ENCODE data around the gene CEP19. TPM values are rescaled to one million over a fixed set of nuclear protein-coding genes. Genes with fewer than 3 reads are reported as not detected.
A peak's percentile ranks its signal among the peaks of the same experiment; 100 is the strongest.

The CEP19 gene
- polyA plus RNA-seq, 2 donors: 0.47 to 0.82 TPM

DNA sequence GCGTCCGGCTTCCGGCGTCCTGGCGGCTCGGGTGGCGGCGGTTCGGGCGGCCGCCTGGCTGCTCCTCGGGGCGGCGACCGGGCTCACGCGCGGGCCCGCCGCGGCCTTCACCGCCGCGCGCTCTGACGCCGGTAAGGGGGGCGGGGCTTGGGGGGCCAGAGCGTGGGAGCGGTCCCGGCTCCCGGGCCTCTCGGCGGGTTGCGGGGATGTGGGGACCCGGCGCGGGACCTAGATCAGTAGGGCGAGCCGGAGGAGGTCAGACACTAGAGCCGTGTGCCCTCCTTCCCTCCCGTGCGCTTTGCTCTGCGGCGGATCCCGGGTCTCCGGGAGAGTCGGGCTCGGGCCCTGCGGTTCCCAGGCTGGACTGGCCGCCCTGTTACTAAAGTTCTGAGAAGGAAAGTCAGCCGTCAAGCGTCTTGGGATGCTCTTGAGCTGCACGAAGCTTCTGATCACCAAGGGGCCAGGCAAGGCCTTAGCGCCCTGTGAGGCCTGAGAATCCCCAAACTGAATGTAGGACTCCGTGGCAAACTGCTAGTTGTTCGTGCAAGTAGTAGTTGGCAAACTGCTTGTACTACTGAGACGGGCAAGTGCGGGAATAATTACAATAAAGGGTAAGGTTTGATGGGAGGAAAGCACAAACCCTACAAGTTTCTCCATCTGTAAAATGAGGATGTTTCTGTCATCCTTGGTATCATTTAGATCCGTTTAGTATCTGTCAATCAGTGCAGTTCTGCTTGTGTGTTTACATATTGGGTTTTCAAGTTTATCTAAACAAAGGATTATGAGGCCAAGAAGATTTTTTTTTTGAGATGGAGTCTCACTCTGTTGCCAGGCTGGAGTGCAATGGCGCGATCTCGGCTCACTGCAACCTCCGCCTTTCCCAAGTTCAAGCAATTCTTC, 714 bp upstream of the CEP19 start:
- Histone ChIP-seq H3K27ac (ENCODE audit: low read depth in 2 of 2, low read length in 1 of 2) (peak overlapping the region; percentile 87 to 88), H3K27me3 (ENCODE audit: control insufficient read depth in 1 of 2, insufficient read depth in 2 of 2, low read length in 2 of 2) (no peaks in the 10 kb centered on the region), H3K4me1 (ENCODE audit: control insufficient read depth in 2 of 2, insufficient read depth in 2 of 2, low read length in 1 of 2) (peaks cover 0 to 2% of the 10 kb centered on the region in 2 donors), H3K4me3 (ENCODE audit: low read depth in 1 of 2, low read length in 2 of 2) (peak overlapping the region; percentile 85 to 87), H3K9me3 (ENCODE audit: control insufficient read depth in 2 of 2, insufficient read depth in 1 of 2, low read depth in 1 of 2, low read length in 1 of 2) (no peaks in the 10 kb centered on the region), H3K36me3 (ENCODE audit: control insufficient read depth in 2 of 2, insufficient read depth in 2 of 2, low read length in 1 of 2) (no peaks in the 10 kb centered on the region)
- 5% methylated on average over 60 to 64 of the region's 64 CpGs for WGBS, 2 donors

- no peak overlapping the region for H3K27ac ChIP-seq (ENCODE audit: low read depth in 2 of 2, low read length in 1 of 2)
- no peak overlapping the region for H3K4me3 ChIP-seq (ENCODE audit: low read depth in 1 of 2, low read length in 2 of 2)
- H3K27me3 ChIP-seq (ENCODE audit: control insufficient read depth in 1 of 2, insufficient read depth in 2 of 2, low read length in 2 of 2): no peaks in the 10 kb centered on the region
- 53 to 71% methylated on average over 7 of the region's 7 CpGs for WGBS, 2 donors
- H3K4me1 ChIP-seq (ENCODE audit: control insufficient read depth in 2 of 2, insufficient read depth in 2 of 2, low read length in 1 of 2): peaks cover 0 to 2% of the 10 kb centered on the region in 2 donors
- H3K36me3 ChIP-seq (ENCODE audit: control insufficient read depth in 2 of 2, insufficient read depth in 2 of 2, low read length in 1 of 2): no peaks in the 10 kb centered on the region
- no peaks in the 10 kb centered on the region for H3K9me3 ChIP-seq (ENCODE audit: control insufficient read depth in 2 of 2, insufficient read depth in 1 of 2, low read depth in 1 of 2, low read length in 1 of 2)
These were observed 3.6 kb downstream of the CEP19 start for GRCh38 chr3:196708467-196708866.

DNA sequence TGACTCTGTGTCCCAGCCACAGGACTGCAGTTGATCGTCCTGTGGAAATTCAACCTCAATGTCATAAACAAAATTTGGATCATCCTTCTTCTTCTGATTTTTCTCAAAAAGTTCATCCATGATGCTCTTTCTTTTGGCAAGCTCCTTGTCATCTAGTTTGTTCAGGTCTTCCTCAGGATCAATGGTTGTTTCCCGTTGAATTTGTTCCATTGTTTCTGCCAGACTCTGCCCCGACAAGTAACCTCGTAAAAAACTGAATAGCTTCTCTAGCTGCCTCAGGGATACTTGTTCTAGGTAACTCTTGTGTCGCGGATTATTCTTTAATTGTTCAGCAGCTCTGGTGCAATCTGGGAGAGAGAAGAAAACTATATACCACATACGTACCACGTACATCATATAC, 4.5 kb downstream of the CEP19 start:
- Histone ChIP-seq H3K4me3 (ENCODE audit: low read depth in 1 of 2, low read length in 2 of 2) (no peak overlapping the region), H3K27me3 (ENCODE audit: control insufficient read depth in 1 of 2, insufficient read depth in 2 of 2, low read length in 2 of 2) (no peaks in the 10 kb centered on the region), H3K36me3 (ENCODE audit: control insufficient read depth in 2 of 2, insufficient read depth in 2 of 2, low read length in 1 of 2) (no peaks in the 10 kb centered on the region), H3K9me3 (ENCODE audit: control insufficient read depth in 2 of 2, insufficient read depth in 1 of 2, low read depth in 1 of 2, low read length in 1 of 2) (no peaks in the 10 kb centered on the region), H3K27ac (ENCODE audit: low read depth in 2 of 2, low read length in 1 of 2) (no peak overlapping the region), H3K4me1 (ENCODE audit: control insufficient read depth in 2 of 2, insufficient read depth in 2 of 2, low read length in 1 of 2) (peaks cover 0 to 2% of the 10 kb centered on the region in 2 donors)
- 56 to 72% methylated on average over 8 of the region's 8 CpGs for WGBS, 2 donors

- WGBS, 2 donors: 75 to 89% methylated on average over 4 of the region's 4 CpGs
- Histone ChIP-seq H3K36me3 (ENCODE audit: control insufficient read depth in 2 of 2, insufficient read depth in 2 of 2, low read length in 1 of 2) (no peaks in the 10 kb centered on the region), H3K4me3 (ENCODE audit: low read depth in 1 of 2, low read length in 2 of 2) (no peak overlapping the region), H3K27me3 (ENCODE audit: control insufficient read depth in 1 of 2, insufficient read depth in 2 of 2, low read length in 2 of 2) (no peaks in the 10 kb centered on the region), H3K9me3 (ENCODE audit: control insufficient read depth in 2 of 2, insufficient read depth in 1 of 2, low read depth in 1 of 2, low read length in 1 of 2) (no peaks in the 10 kb centered on the region), H3K27ac (ENCODE audit: low read depth in 2 of 2, low read length in 1 of 2) (no peak overlapping the region), H3K4me1 (ENCODE audit: control insufficient read depth in 2 of 2, insufficient read depth in 2 of 2, low read length in 1 of 2) (peaks cover 0 to 2% of the 10 kb centered on the region in 2 donors)
These were observed 5.3 kb downstream of the CEP19 start for GRCh38 chr3:196706731-196707130.

DNA sequence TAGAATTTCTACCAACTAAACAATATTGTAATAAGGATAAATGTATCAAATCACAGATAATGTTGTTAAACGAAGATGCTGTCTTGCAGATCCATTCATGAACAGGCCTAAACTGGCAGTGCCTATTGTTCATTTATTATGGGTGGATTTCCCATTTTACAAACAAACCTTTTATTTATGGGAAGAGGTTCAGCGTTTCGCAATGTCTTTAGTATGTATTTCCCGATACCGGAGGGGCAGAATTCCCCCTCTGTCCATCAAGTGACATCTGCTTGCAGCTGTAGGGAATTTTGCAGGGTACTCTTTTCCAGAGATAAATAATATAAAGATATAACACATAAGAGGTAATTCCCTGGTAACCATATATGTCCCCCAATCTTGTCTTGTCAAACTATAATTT, 5.7 kb downstream of the CEP19 start:
- Histone ChIP-seq H3K27ac (ENCODE audit: low read depth in 2 of 2, low read length in 1 of 2) (no peak overlapping the region), H3K9me3 (ENCODE audit: control insufficient read depth in 2 of 2, insufficient read depth in 1 of 2, low read depth in 1 of 2, low read length in 1 of 2) (no peaks in the 10 kb centered on the region), H3K27me3 (ENCODE audit: control insufficient read depth in 1 of 2, insufficient read depth in 2 of 2, low read length in 2 of 2) (no peaks in the 10 kb centered on the region), H3K36me3 (ENCODE audit: control insufficient read depth in 2 of 2, insufficient read depth in 2 of 2, low read length in 1 of 2) (no peaks in the 10 kb centered on the region), H3K4me1 (ENCODE audit: control insufficient read depth in 2 of 2, insufficient read depth in 2 of 2, low read length in 1 of 2) (peaks cover 0 to 2% of the 10 kb centered on the region in 2 donors), H3K4me3 (ENCODE audit: low read depth in 1 of 2, low read length in 2 of 2) (no peak overlapping the region)
- WGBS, 2 donors: 47 to 61% methylated on average over 5 of the region's 5 CpGs

GRCh38 chr3:196700801-196701200, 11.2 kb downstream of the CEP19 start:
- H3K36me3 ChIP-seq (ENCODE audit: control insufficient read depth in 2 of 2, insufficient read depth in 2 of 2, low read length in 1 of 2): no peaks in the 10 kb centered on the region
- no peak overlapping the region for H3K27ac ChIP-seq (ENCODE audit: low read depth in 2 of 2, low read length in 1 of 2)
- 82 to 83% methylated on average over 4 of the region's 4 CpGs for WGBS, 2 donors
- H3K4me3 ChIP-seq (ENCODE audit: low read depth in 1 of 2, low read length in 2 of 2): no peak overlapping the region
- H3K9me3 ChIP-seq (ENCODE audit: control insufficient read depth in 2 of 2, insufficient read depth in 1 of 2, low read depth in 1 of 2, low read length in 1 of 2): no peaks in the 10 kb centered on the region
- H3K27me3 ChIP-seq (ENCODE audit: control insufficient read depth in 1 of 2, insufficient read depth in 2 of 2, low read length in 2 of 2): no peaks in the 10 kb centered on the region
- no peaks in the 10 kb centered on the region for H3K4me1 ChIP-seq (ENCODE audit: control insufficient read depth in 2 of 2, insufficient read depth in 2 of 2, low read length in 1 of 2)

- Histone ChIP-seq H3K9me3 (ENCODE audit: control insufficient read depth in 2 of 2, insufficient read depth in 1 of 2, low read depth in 1 of 2, low read length in 1 of 2) (peaks cover 0 to 5% of the 10 kb centered on the region in 2 donors), H3K4me1 (ENCODE audit: control insufficient read depth in 2 of 2, insufficient read depth in 2 of 2, low read length in 1 of 2) (peaks cover 0 to 4% of the 10 kb centered on the region in 2 donors), H3K27me3 (ENCODE audit: control insufficient read depth in 1 of 2, insufficient read depth in 2 of 2, low read length in 2 of 2) (no peaks in the 10 kb centered on the region), H3K27ac (ENCODE audit: low read depth in 2 of 2, low read length in 1 of 2) (no peak overlapping the region), H3K36me3 (ENCODE audit: control insufficient read depth in 2 of 2, insufficient read depth in 2 of 2, low read length in 1 of 2) (no peaks in the 10 kb centered on the region), H3K4me3 (ENCODE audit: low read depth in 1 of 2, low read length in 2 of 2) (no peak overlapping the region)
- 89% methylated on average over 7 of the region's 7 CpGs for WGBS, 2 donors
These were observed 12.3 kb downstream of the CEP19 start for GRCh38 chr3:196699749-196700148.

DNA sequence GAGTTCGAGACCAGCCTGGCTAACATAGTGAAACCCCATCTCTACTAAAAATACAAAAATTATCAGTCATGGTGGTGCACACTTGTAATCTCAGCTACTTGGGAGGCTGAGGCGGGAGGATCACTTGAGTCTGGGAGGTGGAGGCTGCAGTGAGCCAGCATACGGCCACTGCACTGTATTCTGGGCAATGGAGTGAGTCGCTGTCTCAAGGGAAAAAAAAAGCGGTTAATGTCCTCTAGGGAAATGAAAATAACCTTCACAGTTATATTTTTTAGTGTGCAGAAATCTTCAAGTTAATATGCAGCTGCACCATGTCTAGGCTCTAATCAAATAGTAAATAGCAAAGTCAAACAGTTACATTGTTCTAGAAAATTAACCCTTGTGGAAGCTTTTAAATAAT, 14.8 kb downstream of the CEP19 start:
- no peaks in the 10 kb centered on the region for H3K36me3 ChIP-seq (ENCODE audit: control insufficient read depth in 2 of 2, insufficient read depth in 2 of 2, low read length in 1 of 2)
- H3K4me3 ChIP-seq (ENCODE audit: low read depth in 1 of 2, low read length in 2 of 2): no peak overlapping the region
- H3K27me3 ChIP-seq (ENCODE audit: control insufficient read depth in 1 of 2, insufficient read depth in 2 of 2, low read length in 2 of 2): no peaks in the 10 kb centered on the region
- WGBS, 2 donors: 75 to 88% methylated on average over 5 of the region's 5 CpGs
- peaks cover 0 to 4% of the 10 kb centered on the region in 2 donors for H3K4me1 ChIP-seq (ENCODE audit: control insufficient read depth in 2 of 2, insufficient read depth in 2 of 2, low read length in 1 of 2)
- H3K27ac ChIP-seq (ENCODE audit: low read depth in 2 of 2, low read length in 1 of 2): no peak overlapping the region
- H3K9me3 ChIP-seq (ENCODE audit: control insufficient read depth in 2 of 2, insufficient read depth in 1 of 2, low read depth in 1 of 2, low read length in 1 of 2): peaks cover 0 to 6% of the 10 kb centered on the region in 2 donors

DNA sequence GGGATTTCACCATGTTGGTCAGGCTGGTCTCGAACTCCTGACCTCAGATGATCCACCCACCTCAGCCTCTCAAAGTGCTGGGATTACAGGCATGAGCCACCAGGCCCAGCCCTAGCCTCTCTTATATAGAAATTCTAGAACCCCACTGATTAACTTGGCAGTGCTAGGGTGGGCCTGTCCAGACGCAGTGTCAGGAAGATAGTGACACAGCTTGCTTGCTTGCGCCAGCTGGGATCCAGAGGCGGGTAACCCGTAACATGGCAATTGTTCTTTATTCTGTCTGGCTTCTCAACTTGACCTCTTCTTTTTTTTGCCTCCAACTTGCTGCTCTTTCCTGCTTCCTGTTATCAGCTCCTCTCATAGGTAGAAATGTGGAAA, 16.2 kb downstream of the CEP19 start:
- Histone ChIP-seq H3K27ac (ENCODE audit: low read depth in 2 of 2, low read length in 1 of 2) (no peak overlapping the region), H3K4me3 (ENCODE audit: low read depth in 1 of 2, low read length in 2 of 2) (no peak overlapping the region), H3K36me3 (ENCODE audit: control insufficient read depth in 2 of 2, insufficient read depth in 2 of 2, low read length in 1 of 2) (no peaks in the 10 kb centered on the region), H3K4me1 (ENCODE audit: control insufficient read depth in 2 of 2, insufficient read depth in 2 of 2, low read length in 1 of 2) (peaks cover 0 to 4% of the 10 kb centered on the region in 2 donors), H3K9me3 (ENCODE audit: control insufficient read depth in 2 of 2, insufficient read depth in 1 of 2, low read depth in 1 of 2, low read length in 1 of 2) (peaks cover 0 to 6% of the 10 kb centered on the region in 2 donors), H3K27me3 (ENCODE audit: control insufficient read depth in 1 of 2, insufficient read depth in 2 of 2, low read length in 2 of 2) (no peaks in the 10 kb centered on the region)
- 75 to 76% methylated on average over 5 of the region's 5 CpGs for WGBS, 2 donors
